NOMO-1 (cell line): ENCODE results near the gene PIK3IP1.
"Not testable (repeated sequence)": the region's sequence is repeated elsewhere in the genome, so short reads cannot be mapped to it uniquely, and the experiment has no call there.

Experiments
- DNase-seq, 2 experiments: peaks; one replicate each; lab custom pipeline; 2025; ENCODE audit not compliant: unreplicated experiment in 2 of 2; lab: John Stamatoyannopoulos, UW

PIK3IP1 gene

DNA sequence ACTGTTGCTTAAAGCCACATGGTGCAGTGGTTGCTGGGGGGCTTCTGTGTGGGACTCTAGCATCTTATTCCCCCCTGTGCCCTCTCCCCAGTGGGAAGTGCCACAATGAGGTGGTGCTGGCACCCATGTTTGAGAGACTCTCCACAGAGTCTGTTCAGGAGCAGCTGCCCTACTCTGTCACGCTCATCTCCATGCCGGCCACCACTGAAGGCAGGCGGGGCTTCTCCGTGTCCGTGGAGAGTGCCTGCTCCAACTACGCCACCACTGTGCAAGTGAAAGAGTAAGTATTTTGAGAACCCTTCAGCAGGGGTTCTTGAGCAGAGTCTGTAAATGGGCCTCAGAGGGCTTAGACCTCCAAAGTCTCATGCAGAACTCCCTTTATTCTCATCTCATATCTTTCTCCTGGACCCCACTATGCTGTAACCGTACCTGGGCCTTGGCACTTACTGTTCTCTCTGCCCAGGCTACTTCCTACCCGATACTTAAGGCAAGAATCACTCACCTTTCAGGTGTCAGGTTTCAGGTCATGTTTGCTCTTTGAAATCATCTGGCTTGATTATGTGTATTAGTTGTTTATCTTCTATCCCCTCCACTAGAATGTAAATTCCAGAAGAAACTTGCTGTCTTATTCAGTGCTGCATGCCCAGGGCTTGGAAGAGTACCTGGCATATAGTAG, 32.4 kb downstream of the PIK3IP1 start:
- DNase-seq = no peak

DNA sequence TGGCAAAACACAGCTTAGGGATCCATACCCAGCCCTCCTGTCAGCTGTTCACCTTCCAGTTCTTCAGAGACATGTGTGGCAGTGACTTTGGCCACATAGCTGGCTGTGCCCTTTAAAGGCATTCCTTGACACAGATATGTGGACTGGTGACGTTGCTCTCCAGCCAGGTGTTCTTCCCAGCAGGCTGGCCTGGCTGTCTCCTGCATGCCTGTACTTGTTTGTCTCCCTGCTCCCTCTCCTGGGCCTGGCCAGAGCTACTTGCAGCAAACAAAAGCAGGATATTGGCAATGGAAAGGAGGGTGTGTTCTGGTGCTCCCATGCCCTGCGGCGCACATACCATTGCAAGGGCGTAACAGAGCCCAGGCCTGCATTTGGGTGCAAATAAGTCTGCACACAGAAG, 38.3 kb downstream of the PIK3IP1 start:
- DNase-seq = no peak

- no peak for DNase-seq
Observed at GRCh38 chr22:31250740-31251600, 41.3 kb downstream of the PIK3IP1 start.

DNA sequence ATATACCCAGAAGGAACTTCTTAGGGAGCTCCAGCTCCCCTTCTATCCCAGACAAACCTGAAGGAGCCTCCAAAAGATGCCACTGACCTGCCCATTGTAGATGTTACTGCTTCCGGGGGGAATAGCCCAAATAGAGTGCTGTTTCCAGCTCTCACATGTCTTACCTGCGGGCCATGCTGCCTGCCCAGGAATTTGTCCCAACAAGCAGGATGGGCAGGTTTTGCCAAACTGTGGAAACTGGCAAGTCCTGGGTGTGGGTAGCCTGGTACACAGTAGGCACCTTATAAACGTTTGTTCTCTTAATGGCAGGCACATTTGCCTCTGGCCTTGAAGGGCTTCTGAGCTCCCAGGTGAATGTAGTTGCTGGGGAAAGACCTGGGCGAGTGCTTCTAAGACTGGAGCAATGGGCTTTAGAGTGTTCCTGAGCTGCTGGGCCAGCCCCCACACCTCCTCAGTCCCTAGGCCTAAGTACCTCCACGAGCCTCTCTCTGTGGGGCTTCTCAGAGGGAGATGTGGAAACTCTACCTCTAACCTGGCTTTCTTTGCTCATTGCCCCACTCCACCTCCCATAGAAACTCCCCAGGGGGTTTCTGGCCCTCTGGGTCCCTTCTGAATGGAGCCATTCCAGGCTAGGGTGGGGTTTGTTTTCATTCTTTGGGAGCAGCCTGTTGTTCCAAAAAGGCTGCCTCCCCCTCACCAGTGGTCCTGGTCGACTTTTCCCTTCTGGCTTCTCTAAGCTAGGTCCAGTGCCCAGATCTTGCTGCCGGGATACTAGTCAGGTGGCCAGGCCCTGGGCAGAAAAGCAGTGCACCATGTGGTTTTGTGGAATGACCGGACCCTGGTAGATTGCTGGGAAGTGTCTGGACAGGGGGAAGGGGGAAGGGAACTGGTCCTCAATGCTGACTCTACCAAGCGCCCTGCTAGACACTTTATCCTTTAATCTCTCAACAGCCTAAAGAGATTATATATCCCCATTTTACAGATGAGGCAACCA, 43.0 kb downstream of the PIK3IP1 start:
- DNase-seq = no peak

DNA sequence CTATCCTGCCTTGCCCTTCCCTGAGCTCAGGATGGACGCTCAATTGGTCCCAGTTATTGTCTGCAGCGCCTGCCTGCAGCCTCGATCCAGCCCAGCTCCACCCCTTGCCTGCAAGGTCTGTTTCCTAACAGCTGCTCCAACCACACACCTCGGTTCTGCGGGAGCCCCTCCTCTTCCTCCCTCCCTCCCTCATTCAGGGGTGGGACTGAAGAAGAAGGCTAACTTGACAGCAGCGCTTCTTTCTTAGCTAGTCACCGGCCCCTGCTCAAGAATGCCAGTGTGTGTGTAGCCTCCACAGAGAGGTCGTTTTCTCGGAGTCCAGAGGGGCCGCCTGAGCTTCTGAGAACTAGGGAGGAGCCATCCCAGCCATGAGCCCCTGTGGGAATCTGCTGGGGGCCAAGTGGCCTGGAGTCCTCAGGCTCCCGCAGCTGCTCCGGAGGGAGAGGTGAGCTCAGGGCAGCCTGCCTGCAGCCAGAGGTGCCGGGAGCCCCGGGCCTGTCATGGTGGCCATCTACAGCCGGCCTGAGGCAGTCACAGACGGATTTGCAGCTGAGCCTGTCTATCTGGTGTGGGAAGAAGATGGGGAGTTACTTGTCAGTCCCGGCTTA, 44.0 kb downstream of the PIK3IP1 start:
- peak; percentile 42 to 52 for DNase-seq

- DNase-seq = no peak
Observed at GRCh38 chr22:31247726-31248125, 44.6 kb downstream of the PIK3IP1 start.

DNA sequence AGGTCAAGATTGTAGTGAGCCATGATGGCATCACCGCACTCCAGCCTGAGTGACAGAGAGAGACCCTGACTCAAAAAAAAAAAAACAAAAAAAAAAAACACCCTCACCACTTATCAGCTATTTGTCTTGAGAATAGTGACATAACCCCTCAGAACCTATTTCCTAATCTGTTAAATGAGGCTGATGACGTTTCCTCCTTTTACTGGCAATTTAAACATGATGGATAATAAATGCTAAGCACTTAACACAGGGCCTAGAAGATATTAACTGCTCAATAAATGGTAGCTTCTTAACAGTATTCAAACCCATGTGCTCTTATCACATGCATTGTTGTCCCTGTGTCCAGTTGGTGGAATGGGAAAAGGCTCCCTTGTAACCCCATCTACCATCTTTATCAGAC, 45.6 kb downstream of the PIK3IP1 start:
- no peak for DNase-seq

GRCh38 chr22:31245998-31246397, 46.3 kb downstream of the PIK3IP1 start:
- DNase-seq = not testable (repeated sequence)

GRCh38 chr22:31244943-31245451, 47.3 kb downstream of the PIK3IP1 start:
- no peak for DNase-seq

- no peak for DNase-seq
Observed at GRCh38 chr22:31244046-31244942, 48.0 kb downstream of the PIK3IP1 start.

DNA sequence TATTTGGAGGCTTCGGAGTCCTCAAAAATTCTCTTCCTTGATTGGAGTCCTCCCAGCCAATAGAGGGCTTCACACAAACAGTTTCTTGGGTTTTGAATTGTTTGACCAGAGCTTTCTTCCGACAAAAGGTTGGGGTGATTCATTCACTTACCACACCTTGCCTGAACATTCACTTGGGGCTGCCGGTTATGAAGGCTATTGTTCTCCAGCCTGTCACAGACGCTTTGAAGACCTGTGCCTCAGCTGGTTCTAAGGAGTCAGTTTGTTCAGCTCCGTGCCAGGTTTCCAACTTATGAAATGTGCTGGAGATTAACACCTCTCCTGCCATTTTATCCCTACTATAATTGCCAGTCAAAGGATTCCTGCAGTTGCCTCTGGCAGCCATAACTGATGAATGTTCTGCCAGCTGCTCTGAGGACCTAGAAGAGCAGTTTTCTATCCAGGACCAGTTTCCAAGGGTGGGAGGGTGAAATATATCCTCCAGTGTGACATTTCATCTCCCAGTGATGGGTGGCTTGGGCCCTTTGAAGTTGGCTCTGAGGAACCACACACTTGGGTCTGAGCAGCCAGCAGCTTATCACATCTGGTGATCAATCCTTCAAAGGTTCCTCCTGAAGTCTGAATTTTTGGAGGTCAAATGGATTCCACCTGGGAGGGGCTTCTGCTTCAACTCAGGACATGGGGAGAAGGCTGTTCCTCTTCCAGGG, 48.8 kb downstream of the PIK3IP1 start:
- no peak for DNase-seq

DNA sequence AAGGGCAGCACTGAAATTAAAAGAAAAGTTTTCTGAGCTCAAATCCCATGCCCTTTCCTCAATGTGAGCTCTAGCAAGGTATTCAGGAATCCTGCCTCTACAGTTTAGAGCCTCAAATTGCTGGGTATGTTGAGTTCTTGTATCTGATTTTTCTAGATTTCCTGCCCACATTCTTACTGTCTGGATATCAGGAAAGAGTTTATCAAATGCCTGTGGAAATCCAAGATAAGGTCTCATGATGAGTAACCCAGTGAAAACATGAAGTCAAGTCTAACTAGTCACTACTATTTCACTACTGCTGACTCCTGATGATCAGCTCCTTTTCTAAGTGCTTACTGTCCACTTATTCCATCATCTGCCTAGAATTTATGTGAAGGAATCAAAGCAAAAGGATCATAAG, 50.4 kb downstream of the PIK3IP1 start:
- DNase-seq = no peak

DNA sequence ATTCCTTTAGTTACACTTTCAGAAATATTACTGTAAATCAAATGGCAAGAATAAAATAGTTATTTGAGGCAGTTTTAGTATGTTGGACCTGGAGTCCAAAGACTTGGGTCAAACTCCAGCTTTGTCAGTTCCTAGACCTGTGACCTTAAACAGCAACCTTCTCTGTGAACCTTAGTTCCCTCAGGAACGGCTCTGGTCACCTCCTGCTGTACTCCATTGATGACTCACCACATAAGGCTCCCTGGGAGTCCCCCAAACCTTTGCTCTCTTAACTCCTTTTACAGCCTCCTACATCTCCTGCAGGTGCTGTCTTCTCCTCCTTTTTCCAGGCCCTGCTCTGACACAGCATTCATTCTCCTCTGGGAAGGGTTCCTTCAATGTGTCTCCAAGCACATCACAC, 51.1 kb downstream of the PIK3IP1 start:
- DNase-seq = no peak

- DNase-seq = no peak
Observed at GRCh38 chr22:31239771-31240370, 52.4 kb downstream of the PIK3IP1 start.

GRCh38 chr22:31238057-31238456, 54.2 kb downstream of the PIK3IP1 start:
- DNase-seq = no peak

- not testable (repeated sequence) for DNase-seq
Observed at GRCh38 chr22:31236044-31236443, 56.2 kb downstream of the PIK3IP1 start.

GRCh38 chr22:31235081-31235480, 57.2 kb downstream of the PIK3IP1 start:
- DNase-seq = no peak

- DNase-seq = peak; percentile 40 to 55
Observed at GRCh38 chr22:31233001-31233400, 59.3 kb downstream of the PIK3IP1 start.
